SH-SY5Y (cell line): ENCODE results near the gene TMEM184B.

Experiments used
- GATA2 ChIP-seq: IDR thresholded peaks from 2 replicates; pipeline ENCODE4 v1.6.1; 2011; ENCODE audit warnings: mild to moderate bottlenecking, low read depth, low read length
- GATA3 ChIP-seq: IDR thresholded peaks from 2 replicates; pipeline ENCODE4 v1.6.1; 2011; ENCODE audit warnings: low read depth, mild to moderate bottlenecking, low read length, moderate library complexity

Gene TMEM184B

GRCh38 chr22:38257650-38258250, 15.1 kb downstream of the TMEM184B start:
- no peak for TF ChIP-seq GATA2
- TF ChIP-seq GATA3, result no peak

- TF ChIP-seq GATA3, result no peak
- no peak for TF ChIP-seq GATA2
Observed at GRCh38 chr22:38257181-38257580, 15.6 kb downstream of the TMEM184B start.

- TF ChIP-seq GATA2 (no peak), GATA3 (no peak)
Observed at GRCh38 chr22:38255697-38256096, 17.1 kb downstream of the TMEM184B start.

- no peak for TF ChIP-seq GATA3
- TF ChIP-seq GATA2, result no peak
Observed at GRCh38 chr22:38251341-38251692, 21.5 kb downstream of the TMEM184B start.

DNA sequence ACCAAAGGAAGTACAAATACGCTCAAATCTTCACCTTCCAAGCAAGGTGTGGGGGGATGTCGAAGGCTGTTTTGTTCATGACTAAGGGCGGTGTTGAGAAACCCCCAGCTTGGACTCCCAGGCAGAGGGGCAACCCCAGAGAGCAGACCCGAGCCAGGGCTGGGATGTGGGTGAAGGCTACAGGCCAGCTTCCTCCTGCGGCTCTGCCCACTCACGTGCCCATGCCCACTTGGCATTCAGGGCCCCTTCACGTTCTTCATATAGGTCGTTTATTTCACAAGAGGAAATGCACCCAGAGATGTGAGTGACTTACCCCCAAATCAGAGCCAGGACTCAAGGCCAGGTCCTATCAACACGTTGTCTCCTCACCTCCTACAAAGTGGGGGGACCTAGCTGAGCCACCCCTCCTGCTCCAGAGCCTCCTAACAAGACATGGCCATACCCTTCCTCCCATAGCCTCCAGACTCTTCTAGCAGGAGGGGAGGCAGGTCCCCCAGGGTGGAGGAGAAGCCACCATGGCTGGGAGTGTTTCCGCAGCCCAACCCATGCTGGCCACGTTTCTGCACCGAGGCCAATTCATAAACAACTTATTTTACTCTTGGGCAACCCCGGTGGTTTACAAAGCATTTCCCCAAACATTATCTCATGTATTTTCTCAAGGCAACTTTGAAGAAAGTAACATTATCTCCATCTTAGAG, 22.0 kb downstream of the TMEM184B start:
- TF ChIP-seq GATA3 (no peak), GATA2 (no peak)

GRCh38 chr22:38249803-38250642, 22.8 kb downstream of the TMEM184B start:
- TF ChIP-seq GATA3, result no peak
- no peak for TF ChIP-seq GATA2

- TF ChIP-seq GATA3, result no peak
Observed at GRCh38 chr22:38249301-38249700, 23.5 kb downstream of the TMEM184B start.

GRCh38 chr22:38248280-38248679, 24.5 kb downstream of the TMEM184B start:
- no peak for TF ChIP-seq GATA3

DNA sequence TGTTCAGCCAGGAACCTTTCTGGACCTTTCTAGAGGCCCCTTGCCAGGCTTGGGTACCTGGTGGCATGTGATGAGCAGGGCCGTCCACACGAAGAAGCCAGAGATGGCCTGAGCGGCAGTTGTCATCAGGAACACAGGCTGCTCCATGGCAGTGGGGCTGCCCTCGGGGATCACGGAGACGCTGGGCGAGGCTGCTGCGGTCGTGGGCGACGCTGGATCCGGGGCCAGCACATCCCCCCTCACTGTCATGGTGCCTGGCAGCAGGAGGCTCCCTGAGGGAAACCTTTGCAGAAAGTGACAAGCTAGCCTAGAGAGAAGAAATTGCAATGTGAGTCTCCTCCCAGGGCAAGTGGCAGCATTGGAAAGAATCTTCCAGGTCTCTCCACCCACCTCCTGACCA, 25.1 kb downstream of the TMEM184B start:
- TF ChIP-seq GATA2 (no peak), GATA3 (no peak)

- TF ChIP-seq GATA3 (no peak), GATA2 (no peak)
Observed at GRCh38 chr22:38246692-38247091, 26.1 kb downstream of the TMEM184B start.

DNA sequence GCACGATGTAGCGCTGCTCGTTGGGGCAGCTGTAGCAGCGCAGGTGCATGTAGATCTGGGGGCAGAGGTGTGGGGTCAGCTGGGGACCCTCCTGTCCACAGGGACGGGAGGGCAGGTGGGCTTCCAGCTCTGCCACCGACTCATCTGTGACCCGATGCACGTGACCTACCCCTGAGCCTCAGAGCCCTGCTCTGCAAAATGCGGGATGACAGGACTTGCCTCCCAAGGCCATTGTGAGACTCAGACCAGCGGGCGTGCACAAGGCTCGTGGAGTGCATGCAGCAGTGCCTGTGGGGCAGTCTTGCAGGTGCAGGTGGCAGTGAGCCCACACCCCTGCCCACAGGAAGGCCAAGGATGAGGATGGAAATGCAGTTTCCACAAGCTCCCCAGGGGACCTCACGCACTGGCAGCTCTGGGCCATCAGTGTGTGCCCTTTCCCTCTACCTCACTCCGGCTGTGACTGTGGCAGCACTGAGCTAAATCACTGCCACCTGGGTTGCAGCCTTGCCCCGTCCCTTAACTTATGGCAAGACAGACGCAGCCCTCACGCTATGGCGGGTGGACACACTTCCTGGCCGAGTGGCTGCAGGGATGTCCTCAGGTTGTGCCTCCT, 26.7 kb downstream of the TMEM184B start:
- TF ChIP-seq GATA2, result no peak
- TF ChIP-seq GATA3, result no peak

DNA sequence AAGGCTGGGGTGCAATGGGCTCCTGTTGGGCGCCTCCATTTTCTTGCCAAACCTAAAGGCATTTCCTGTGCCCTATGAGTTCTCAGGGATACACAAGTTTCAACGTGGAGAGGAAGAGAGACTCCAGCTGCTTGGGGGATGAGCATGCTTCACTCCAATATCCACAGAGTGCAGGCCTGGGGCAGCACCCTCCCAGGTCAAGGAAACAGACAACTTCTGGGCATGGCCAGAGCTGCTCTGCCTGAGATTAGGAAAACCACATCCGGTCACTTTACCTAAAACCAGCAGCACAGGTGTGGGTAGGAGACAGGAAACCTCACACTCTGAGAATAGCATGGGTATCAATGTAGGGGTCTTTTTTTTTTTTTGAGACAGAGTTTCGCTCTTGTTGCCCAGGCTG, 28.7 kb downstream of the TMEM184B start:
- TF ChIP-seq GATA2, result no peak
- no peak for TF ChIP-seq GATA3

GRCh38 chr22:38243007-38243765, 29.6 kb downstream of the TMEM184B start:
- TF ChIP-seq GATA3, result no peak
- no peak for TF ChIP-seq GATA2

DNA sequence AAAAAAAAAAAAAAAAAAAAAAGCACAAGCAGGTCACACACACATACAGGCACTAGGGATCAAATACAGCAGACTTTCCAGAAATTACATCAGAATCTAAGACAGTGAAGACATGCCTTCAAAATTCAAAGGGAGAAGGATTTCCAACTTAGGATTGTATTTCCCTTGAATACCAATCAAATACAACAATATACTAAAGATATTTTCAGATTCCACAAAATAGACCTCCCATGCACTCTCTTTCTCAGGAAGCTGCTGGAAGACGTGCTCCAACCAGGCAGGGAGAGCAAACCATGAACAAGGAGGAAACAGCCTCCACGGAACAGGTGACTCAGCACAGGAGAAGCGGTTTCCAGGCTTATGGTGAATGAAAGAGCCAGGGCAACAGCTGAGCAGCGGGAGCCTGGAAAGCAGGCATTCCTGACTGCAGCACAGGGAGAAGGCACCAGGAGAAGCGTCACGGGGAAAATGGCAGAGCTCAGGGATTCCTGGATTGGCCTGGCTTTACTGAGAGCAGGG, 32.0 kb downstream of the TMEM184B start:
- TF ChIP-seq GATA3 (no peak), GATA2 (no peak)
